Endodermal cell (in vitro differentiated cells): ENCODE results near the gene CERS4. TPM values are rescaled to one million over a fixed set of nuclear protein-coding genes. Genes with fewer than 3 reads are reported as not detected.
A peak's percentile ranks its signal among the peaks of the same experiment; 100 is the strongest.

Source experiments
- DNase-seq: peaks from one replicate; pipeline ENCODE4 v3.0.0-alpha.2; 2017
- H3K27ac ChIP-seq: 2 replicates; pipeline ENCODE4 v1.5.1; 2013; ENCODE audit warnings: mild to moderate bottlenecking, low read depth, low read length, moderate library complexity
- H3K27me3 ChIP-seq: 2 replicates; pipeline ENCODE4 v1.6.1; 2013; ENCODE audit warnings: mild to moderate bottlenecking, low read length, moderate library complexity; ENCODE audit not compliant: insufficient read depth, control insufficient read depth, poor library complexity, severe bottlenecking
- H3K36me3 ChIP-seq: 2 replicates; pipeline ENCODE4 v1.7.0; 2013; ENCODE audit warnings: mild to moderate bottlenecking, low read length, moderate library complexity; ENCODE audit not compliant: control insufficient read depth, insufficient read depth
- H3K4me1 ChIP-seq: one replicate; pipeline ENCODE4 v1.7.0; 2013; ENCODE audit warnings: low read length; ENCODE audit not compliant: control insufficient read depth, insufficient read depth
- H3K4me3 ChIP-seq: 2 replicates; pipeline ENCODE4 v1.5.1; 2013; ENCODE audit warnings: mild to moderate bottlenecking, low read length, moderate library complexity
- H3K9ac ChIP-seq: 2 replicates; pipeline ENCODE4 v1.6.1; 2013; ENCODE audit warnings: mild to moderate bottlenecking, low read length, moderate library complexity; ENCODE audit not compliant: poor library complexity, severe bottlenecking; ENCODE audit errors: extremely low read depth
- H3K9me3 ChIP-seq: 2 replicates; pipeline ENCODE4 v1.6.1; 2013; ENCODE audit warnings: mild to moderate bottlenecking, low read length, moderate library complexity; ENCODE audit not compliant: control insufficient read depth
- H3K27ac Mint-ChIP-seq: 2 replicates; pipeline ENCODE4 v1.8.0; 2020; ENCODE audit warnings: mixed read lengths
- H3K27me3 Mint-ChIP-seq: 2 replicates; pipeline ENCODE4 v1.8.0; 2021; ENCODE audit warnings: mild to moderate bottlenecking, mixed read lengths; ENCODE audit not compliant: insufficient read depth
- H3K36me3 Mint-ChIP-seq: 2 replicates; pipeline ENCODE4 v1.8.0; 2020; ENCODE audit warnings: low read depth, mixed read lengths
- H3K4me1 Mint-ChIP-seq: 2 replicates; pipeline ENCODE4 v1.8.0; 2020; ENCODE audit warnings: mixed read lengths
- H3K4me3 Mint-ChIP-seq: 2 replicates; pipeline ENCODE4 v1.8.0; 2020; ENCODE audit warnings: mild to moderate bottlenecking, moderate library complexity, mixed read lengths
- H3K9me3 Mint-ChIP-seq: 2 replicates; pipeline ENCODE4 v1.8.0; 2020; ENCODE audit warnings: mild to moderate bottlenecking, mixed read lengths
- CTCF ChIP-seq: fragments of 200-600 bp; sonication (generic); conservative IDR thresholded peaks from 2 replicates; pipeline ENCODE4 v1.5.0; 2021; ENCODE audit warnings: antibody characterized with exemption, mild to moderate bottlenecking
- WGBS, 2 experiments: methylation state at CpG; one replicate each; pipeline versions ENCODE4 v1.1.5 to v1.1.7; 2013; ENCODE audit warnings: missing lambda C conversion rate in 2 of 2, mixed read lengths in 1 of 2; ENCODE audit not compliant: insufficient coverage in 1 of 2, insufficient read length in 1 of 2; 5-methylcytosine and 5-hydroxymethylcytosine counted together
- total RNA-seq, 2 donors: library from RNA; stranded (reverse); fragmentation: NEBNext Ultra II Directional in 1 of 2; extraction: Animal tissue kit (Norgen Biotek cat#: 25700) in 1 of 2; gene quantifications; 2 replicates in 1 of 2; 3 replicates in 1 of 2; pipeline ENCODE4 v1.2.1, GENCODE V29; 2021

Gene CERS4
- total RNA-seq, 2 donors from 2014 or later, result 76.9 to 105 TPM

DNA sequence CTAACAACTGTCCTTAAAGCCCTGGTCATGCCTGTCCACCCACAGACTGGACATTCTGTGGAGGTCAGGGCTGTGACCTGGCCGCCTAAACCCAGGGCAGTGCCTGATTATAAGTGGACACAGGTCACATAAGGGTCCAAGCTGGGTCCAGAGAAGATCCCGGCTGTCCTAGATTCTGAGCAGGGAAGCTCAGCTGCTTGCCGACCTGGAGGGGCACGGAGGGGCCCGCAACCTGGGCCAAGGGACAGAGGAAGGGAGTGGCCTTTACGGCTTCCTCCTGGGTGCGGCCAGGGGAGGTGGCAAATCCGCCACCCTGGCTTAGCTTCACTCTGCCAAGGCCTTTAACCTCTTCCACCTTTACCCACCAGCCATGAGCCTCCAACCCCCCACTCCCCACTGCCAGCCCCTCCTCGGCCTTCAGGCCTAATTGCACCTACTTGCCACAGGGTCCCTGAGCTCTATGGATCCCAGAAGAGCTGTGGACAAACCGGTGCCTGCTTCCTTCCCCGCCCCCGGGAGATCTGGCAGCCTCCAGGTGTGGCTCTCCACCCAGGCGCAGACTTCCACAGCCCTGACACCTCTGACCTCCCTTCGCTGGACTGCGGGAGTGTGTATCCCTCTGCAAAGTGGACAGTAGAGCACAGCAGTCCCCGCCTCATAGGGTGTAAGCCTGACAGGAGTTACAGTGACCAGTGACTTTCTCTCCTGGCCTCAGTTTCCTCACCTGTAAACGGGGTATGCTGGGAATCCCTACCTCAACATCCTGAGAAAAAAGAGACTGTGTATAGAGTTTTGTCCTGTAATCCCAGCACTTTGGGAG is 97.3 kb downstream of the CERS4 start:
- no peaks in the 10 kb centered on the region for H3K4me1 ChIP-seq
- peaks cover 17% of the 10 kb centered on the region for H3K4me1 Mint-ChIP-seq
- WGBS, 2 experiments, result 90 to 91% methylated on average over 8 to 17 of the region's 17 CpGs
- H3K27ac Mint-ChIP-seq, result peak overlapping the region; percentile 77
- H3K27ac ChIP-seq, result no peak overlapping the region
- H3K9ac ChIP-seq, result no peak overlapping the region
- no peaks in the 10 kb centered on the region for H3K9me3 Mint-ChIP-seq
- peaks cover 46% of the 10 kb centered on the region for H3K36me3 Mint-ChIP-seq
- H3K27me3 ChIP-seq, result no peaks in the 10 kb centered on the region
- peaks cover 29% of the 10 kb centered on the region for H3K36me3 ChIP-seq
- no peak for DNase-seq
- peak overlapping the region; percentile 83 for H3K4me3 Mint-ChIP-seq
- H3K9me3 ChIP-seq, result no peaks in the 10 kb centered on the region
- no peak for TF ChIP-seq CTCF
- H3K27me3 Mint-ChIP-seq, result peaks cover 2% of the 10 kb centered on the region
- peak overlapping the region; percentile 93 for H3K4me3 ChIP-seq

DNA sequence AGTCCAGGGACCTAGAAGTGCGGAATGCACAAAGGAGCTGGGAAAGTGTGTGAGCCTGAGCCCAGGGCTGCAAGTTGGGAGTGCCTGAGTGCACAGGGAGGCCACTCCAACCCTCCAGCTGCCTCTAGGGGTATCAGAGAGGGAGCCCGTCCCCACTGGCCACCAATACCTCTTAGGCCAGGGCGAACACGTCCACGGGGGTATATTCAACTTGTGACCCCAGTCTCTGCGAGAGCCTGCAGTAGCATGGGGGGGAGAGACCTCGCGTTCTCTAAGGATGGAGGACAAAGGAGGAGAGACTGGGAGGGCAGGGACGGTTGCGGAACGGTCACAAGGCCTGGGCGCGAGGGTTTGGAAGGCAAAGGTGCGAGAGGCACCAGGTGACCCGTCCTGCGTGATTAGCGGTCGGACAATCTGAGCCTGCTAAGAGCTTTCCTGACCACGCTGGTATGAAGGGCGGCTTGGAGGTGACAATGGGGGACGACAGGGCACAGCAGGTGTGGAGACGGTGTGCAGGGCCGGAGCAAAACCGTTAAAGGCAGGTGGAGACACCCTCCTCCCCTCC is 98.3 kb downstream of the CERS4 start:
- Mint-ChIP-seq H3K9me3 (no peaks in the 10 kb centered on the region), H3K27me3 (peaks cover 2% of the 10 kb centered on the region), H3K4me1 (peaks cover 17% of the 10 kb centered on the region), H3K27ac (peak overlapping the region; percentile 98), H3K36me3 (peaks cover 46% of the 10 kb centered on the region), H3K4me3 (peak overlapping the region; percentile 83)
- peaks cover 21% of the 10 kb centered on the region for H3K36me3 ChIP-seq
- WGBS, 2 experiments, result 2 to 8% methylated on average over 8 to 24 of the region's 24 CpGs
- peak overlapping the region; percentile 93 for H3K4me3 ChIP-seq
- H3K9me3 ChIP-seq, result no peaks in the 10 kb centered on the region
- no peaks in the 10 kb centered on the region for H3K4me1 ChIP-seq
- DNase-seq, result peak; percentile 68
- H3K27ac ChIP-seq, result no peak overlapping the region
- TF ChIP-seq CTCF, result peak; percentile 50
- no peaks in the 10 kb centered on the region for H3K27me3 ChIP-seq
- peak overlapping the region; percentile 75 for H3K9ac ChIP-seq

DNA sequence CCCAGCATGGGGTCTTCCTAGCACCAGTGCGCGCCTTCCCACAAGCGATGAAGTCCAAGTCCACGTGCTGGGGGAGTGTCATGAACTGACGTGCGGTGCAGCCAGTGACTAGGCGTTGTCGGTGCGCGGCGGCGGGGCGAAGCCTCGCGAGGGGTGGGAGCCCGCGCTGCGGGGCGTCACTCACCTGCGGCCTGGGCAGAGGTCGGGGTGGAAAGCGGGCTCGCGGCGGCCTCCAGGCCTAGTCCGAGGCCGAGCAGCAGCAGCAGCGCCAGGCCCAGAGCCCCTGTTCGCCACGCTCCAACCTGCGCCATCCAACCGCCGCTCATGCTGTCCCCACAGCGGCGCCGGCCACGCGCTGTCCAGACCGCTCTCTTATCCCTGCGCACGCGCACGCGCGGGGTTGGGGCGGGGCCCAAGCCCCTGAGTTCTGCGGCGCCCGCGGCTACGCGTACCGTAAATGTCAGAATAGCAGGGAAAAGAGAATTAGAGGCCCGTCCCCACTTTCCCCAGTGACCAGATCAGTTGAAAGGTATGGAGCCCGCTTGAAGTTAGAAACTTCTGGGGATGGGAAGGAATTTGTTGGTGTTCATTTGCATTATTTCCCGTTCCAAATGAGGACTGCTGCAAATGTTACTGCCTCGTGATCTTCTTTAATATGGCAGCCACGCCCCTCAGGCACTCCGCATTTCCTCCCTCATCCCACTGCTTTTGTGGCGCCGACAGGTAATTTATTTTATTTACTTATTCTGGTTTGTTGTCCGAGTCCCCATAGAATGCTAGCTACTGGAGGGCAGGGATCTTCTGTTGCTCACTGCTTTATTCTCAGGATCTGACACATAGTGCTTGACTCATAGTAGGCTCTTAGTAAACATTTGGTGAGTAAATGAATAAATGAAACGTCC is 99.0 kb downstream of the CERS4 start, which contains the start of gene CD320:
Gene CD320 (minus strand): TSS at position 394 of the 902 bp plus-strand sequence. CDS start 68 bp downstream, at position 326.
- H3K4me3 Mint-ChIP-seq, result peak within 1 kb of the TSS; percentile 83
- Histone ChIP-seq H3K9ac (peak within 1 kb of the TSS; percentile 75), H3K4me1 (no peaks in the 10 kb centered on the region)

More for the DNA sequence above, 99.0 kb downstream of the CERS4 start, which contains the start of gene CD320:
- H3K27me3 ChIP-seq, result no peaks in the 10 kb centered on the region
- Mint-ChIP-seq H3K9me3 (no peaks in the 10 kb centered on the region), H3K27me3 (peaks cover 2% of the 10 kb centered on the region), H3K36me3 (peaks cover 52% of the 10 kb centered on the region), H3K27ac (peak within 1 kb of the TSS; percentile 98), H3K4me1 (peaks cover 17% of the 10 kb centered on the region)
- DNase-seq, result peak; percentile 94
- WGBS, 2 experiments, result 1 to 7% methylated on average over 10 to 63 of the region's 63 CpGs
- H3K9me3 ChIP-seq, result no peaks in the 10 kb centered on the region
- TF ChIP-seq CTCF, result no peak
- peak within 1 kb of the TSS; percentile 14 for H3K27ac ChIP-seq
- H3K36me3 ChIP-seq, result peaks cover 24% of the 10 kb centered on the region
- H3K4me3 ChIP-seq, result peak within 1 kb of the TSS; percentile 93
